ENCODE measurements around the gene SMAD3. TPM values are rescaled to one million over a fixed set of nuclear protein-coding genes. Genes with fewer than 3 reads are reported as not detected.

The SMAD3 gene
- 41.8 and 43.7 TPM in 2 replicates for total RNA-seq

GRCh38 chr15:67065531-67066005, at the start of gene SMAD3:
SMAD3 (plus strand) TSS chr15:67065602; CDS start chr15:67066155, 553 bp downstream.

Other genes starting within 250 kb of the SMAD3 start
- gene AAGAB, start 189.1 kb downstream of the SMAD3 start, total RNA-seq, result 51.9 and 55.8 TPM in 2 replicates
- gene IQCH, start 189.2 kb downstream of the SMAD3 start, total RNA-seq, result 3.1 and 3.4 TPM in 2 replicates